Measurements from ENCODE around the gene SNAPIN.

The SNAPIN gene

GRCh38 chr1:153658400-153659174 lies at the start of gene SNAPIN:
SNAPIN (plus strand) TSS chr1:153658703; CDS start chr1:153658744, 41 bp downstream.
- peak; percentile 92 to 93 for DNase-seq

DNA sequence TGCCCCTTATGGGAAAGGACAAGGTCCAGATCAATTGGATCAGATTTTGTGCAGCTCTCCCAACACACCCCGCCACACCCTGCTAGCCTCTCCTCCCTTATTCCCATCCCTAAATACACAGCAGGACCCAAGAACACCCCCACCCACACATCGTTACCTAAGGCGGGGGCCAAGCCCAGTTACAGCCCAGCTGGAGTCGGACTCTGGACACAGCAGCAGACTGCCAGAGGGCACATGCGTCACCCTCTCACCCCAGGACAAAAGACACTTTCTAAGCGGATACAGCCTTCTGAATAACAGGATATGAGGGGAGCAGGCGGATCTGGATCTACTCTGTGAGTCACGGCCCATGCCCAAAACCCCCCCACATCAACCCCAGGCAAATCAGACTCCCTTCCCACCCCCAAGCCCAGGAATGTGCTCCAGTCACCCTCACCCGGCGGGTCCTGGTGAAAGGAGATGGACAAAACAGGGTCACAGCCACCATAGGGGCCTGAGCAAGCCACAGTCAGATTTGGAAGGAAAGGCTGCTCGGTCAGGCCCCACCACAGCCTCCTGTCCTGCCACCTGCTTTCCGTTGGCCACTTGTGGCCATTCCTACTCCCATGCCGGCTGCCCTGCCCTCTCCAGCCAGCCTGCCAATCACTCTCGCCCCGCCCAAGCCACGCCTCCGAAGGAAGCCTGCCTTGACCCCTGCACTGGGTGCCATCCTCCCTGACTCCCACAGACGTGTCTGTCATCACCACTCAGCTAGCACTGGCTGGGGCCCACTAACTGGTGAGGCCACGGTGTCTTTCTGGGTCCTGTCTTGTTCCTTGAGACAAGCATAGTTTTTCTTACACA lies 49.5 kb upstream of the SNAPIN start:
- no peak for DNase-seq

GRCh38 chr1:153609585-153609907 lies 49.0 kb upstream of the SNAPIN start:
- no peak for DNase-seq

DNA sequence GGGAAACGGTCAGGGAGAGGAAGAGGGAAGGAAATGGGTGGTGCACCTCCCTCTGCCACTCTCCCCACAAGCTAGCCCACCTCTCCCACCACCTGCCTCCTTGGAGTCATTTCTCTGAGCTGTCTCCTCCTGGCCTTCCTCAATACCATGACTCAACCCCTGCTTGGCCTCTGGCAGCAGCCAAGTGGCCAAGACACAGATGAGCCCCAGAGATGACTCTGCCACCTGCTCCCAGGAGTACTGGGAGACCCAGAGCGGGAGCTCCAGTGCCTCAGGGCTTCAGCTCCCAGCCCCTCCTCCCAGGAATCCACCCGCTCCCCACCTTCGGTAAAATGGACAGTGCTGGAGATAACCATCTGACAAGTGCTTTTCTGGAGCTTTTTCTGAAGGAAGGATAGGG lies 48.2 kb upstream of the SNAPIN start:
- DNase-seq: no peak

GRCh38 chr1:153610811-153611301 lies 47.6 kb upstream of the SNAPIN start:
- no peak for DNase-seq

GRCh38 chr1:153611356-153611755 lies 47.1 kb upstream of the SNAPIN start:
- DNase-seq: no peak

DNA sequence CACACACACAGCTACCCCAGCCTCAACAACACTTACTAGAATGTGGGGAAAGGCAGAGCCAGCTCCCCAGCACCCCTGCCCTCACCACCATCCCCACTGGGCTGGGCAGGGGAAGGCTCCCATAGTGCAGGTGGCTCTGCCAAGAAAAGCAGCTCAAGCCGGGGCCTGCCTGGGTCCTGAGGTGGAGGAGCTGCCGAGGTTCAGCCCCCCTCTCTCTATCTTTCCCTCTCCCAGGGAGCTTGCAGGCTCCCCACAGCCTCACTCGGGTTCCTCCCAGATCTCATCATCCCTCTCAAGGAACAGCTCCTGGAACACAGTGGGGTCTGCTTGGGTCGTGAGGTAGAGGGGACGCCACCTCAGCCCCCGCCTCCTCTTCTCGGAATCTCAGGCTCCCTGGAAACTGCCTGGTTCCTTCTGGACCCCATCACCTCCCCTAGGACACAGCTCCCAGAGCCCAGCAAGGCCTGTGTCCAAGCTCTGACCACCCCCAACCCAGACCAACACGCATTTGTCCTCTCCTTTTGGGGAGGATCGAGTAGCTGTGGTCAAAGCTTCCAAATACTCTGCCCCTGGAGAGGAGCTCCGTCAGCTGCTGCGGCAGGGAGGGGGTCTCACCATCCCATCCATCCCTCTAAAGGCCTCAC lies 46.3 kb upstream of the SNAPIN start:
- DNase-seq: no peak

GRCh38 chr1:153612755-153613331 lies 45.7 kb upstream of the SNAPIN start, which contains the start of gene S100A16:
S100A16 (minus strand) TSS chr1:153613137; CDS start chr1:153608151, 4,986 bp downstream.
- no peak for DNase-seq

GRCh38 chr1:153613406-153613805 lies 45.1 kb upstream of the SNAPIN start:
- DNase-seq: no peak

GRCh38 chr1:153614189-153614900 lies 44.2 kb upstream of the SNAPIN start:
- DNase-seq: no peak

DNA sequence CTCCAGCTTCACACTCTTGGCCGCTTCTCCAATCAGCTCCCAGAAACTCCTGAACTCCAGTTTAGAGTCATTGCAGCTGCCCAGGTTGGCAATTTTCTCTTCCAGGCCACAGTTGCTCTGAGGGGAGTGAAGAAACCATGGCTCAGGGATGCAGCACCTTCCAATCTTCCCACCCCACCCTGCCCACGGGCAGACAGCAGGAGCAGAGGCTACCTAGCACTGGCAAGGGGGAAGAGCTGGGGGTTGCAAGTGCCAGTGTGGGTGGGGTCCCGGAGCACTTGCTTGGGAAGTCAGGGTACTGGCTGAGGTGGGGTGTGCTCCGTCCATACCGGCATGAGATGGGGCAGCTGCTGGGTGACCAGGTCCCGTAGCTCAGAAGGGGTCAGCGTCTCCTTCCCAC lies 43.6 kb upstream of the SNAPIN start:
- DNase-seq: no peak

- DNase-seq: no peak
Measured at GRCh38 chr1:153615406-153615805, 43.1 kb upstream of the SNAPIN start.

GRCh38 chr1:153616144-153616916 lies 42.2 kb upstream of the SNAPIN start, which contains the start of gene S100A14:
S100A14 (minus strand) TSS chr1:153616325; CDS start chr1:153615858, 467 bp downstream.
- no peak for DNase-seq

GRCh38 chr1:153616917-153617311 lies 41.6 kb upstream of the SNAPIN start:
- no peak for DNase-seq

- DNase-seq: peak in 1 of 2 donors; percentile 67
Measured at GRCh38 chr1:153617663-153618062, 40.8 kb upstream of the SNAPIN start.

GRCh38 chr1:153619171-153619570 lies 39.3 kb upstream of the SNAPIN start:
- no peak for DNase-seq

- DNase-seq: no peak
Measured at GRCh38 chr1:153623101-153623500, 35.4 kb upstream of the SNAPIN start.

DNA sequence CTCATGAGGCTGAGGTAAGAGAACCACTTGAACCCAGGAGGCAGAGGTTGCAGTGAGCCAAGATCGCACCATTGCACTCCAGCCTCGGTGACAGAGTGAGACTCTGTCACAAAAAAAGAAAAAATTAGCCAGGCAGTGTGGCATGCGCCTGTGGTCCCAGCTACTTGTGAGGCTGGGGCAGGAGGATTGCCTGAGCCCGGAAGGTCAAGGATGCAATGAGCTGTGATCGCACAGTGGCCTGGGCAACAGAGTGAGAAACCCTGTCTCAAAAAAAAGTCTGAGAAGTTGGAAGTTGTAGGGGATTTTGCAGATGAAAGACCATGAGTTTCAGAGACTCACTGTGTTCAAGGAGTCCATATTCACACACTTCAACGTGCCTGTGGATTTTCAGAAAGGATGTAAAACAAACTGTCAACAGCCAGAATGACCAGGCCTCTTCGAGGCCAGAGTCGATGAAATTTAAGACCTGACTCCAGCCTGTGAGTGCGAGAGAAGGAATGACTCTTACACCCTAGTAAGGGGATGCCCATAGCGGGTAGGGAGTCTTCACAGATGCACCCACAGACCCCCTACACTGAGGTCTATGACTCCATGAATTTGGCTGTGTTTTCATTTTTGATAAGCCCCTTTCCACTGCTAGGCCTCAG lies 33.4 kb upstream of the SNAPIN start:
- DNase-seq: no peak

DNA sequence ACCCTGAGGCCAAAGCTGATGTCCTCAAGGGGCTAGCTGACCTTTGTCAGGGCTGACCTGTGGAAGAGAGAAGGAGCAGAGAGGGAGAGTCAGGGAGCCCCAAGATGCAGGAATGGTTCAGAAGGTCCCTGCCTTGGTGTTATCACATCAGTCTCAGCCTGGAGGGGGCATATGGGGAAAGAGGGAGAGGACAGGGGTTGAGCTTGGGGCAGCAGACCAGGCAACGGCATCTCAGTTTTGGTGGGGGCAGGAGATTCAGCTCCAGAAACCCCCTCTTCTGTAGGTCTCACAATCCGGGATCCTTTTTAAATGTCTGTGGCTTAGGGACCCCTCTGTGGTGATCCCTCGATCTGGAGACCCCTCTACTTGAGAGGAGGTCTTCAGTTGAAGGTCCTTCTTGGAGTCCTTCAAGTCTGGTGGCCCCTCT lies 32.0 kb upstream of the SNAPIN start:
- no peak for DNase-seq

GRCh38 chr1:153626904-153627714 lies 31.4 kb upstream of the SNAPIN start, which contains the start of gene S100A13:
S100A13 (minus strand) TSS chr1:153627505; CDS start chr1:153626472, 1,033 bp downstream.
- no peak for DNase-seq

Data from stimulated activated CD4-positive, alpha-beta T cell treated with anti-CD3 and anti-CD28 coated beads, Interleukin-2, amount 100 ng/mL, for 24 hours (primary cell).